Activated CD8-positive, alpha-beta memory T cell treated with anti-CD3 and anti-CD28 coated beads for 1 hour (primary cell): Measurements from ENCODE around the gene RELL2.

Experiments
- DNase-seq, 2 donors: peaks; one replicate each; pipeline ENCODE4 v3.0.0-alpha.2; 2020; ENCODE audit warnings: low read depth in 1 of 2; ENCODE audit errors: extremely low read depth in 1 of 2

Gene RELL2

DNA sequence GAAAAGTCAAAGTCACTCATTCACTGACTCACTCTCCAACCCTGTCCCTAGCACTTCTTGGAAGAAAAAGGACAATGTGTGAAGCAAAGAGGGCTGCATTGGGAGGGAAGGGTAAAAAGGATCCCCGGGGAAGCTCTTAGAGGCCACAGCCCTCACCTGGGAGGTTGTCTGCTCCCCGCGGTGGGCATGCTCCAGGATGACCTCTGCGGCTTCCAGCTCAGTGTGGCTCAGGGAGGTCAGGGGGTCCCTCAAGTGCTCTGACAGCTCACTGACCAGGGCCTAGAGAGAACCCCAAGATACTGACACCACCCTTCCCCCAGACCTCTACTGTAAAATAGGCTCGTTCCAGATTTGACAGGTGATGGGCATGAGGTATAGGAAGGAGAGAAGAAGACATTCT, 10.4 kb downstream of the RELL2 start:
- DNase-seq = no peak

DNA sequence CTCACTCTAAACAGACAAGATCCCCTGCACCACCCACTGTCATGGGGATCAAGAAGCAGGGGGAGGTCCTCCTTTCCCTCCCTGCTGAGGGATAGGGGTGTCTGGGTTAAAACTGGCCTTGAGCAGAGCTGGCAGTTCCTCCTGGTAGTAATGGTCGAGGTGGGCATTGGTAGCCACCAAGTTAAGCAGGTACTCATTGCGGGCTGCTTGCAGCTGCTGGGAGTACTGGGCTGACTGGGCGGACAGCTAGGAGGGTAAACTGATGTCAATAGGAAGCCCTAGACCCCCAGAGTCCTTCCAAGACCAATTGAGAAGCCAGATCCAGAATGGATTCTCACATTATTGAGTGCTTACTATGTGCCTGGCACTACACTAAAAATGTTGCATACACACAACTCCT, 11.1 kb downstream of the RELL2 start:
- no peak for DNase-seq

GRCh38 chr5:141649056-141649688, 12.4 kb downstream of the RELL2 start:
- no peak for DNase-seq

DNA sequence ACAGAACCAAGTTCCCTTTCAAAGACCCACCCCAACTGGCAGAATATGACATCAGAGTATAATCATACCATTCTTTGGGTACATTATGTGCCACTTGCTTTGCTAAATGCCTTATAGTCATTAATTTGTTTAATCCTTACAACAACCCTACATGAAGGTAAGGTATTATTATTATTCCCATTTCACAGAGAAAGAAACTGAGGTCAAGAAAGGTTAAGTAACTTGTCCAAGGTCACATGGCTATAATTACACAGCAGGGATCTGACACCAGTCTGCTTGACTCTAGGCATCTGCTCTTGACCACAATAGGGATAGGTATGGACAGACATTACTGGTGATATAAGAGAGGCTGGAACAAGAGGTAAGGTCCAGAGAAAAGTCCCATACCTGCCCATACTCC, 13.2 kb downstream of the RELL2 start:
- no peak for DNase-seq

GRCh38 chr5:141650851-141651727, 14.3 kb downstream of the RELL2 start, which contains the start of gene FCHSD1:
TSS of gene FCHSD1 (minus strand) at chr5:141651418. CDS start at chr5:141651368, 50 bp downstream.
- peak in 1 of 2 donors; percentile 72 for DNase-seq

DNA sequence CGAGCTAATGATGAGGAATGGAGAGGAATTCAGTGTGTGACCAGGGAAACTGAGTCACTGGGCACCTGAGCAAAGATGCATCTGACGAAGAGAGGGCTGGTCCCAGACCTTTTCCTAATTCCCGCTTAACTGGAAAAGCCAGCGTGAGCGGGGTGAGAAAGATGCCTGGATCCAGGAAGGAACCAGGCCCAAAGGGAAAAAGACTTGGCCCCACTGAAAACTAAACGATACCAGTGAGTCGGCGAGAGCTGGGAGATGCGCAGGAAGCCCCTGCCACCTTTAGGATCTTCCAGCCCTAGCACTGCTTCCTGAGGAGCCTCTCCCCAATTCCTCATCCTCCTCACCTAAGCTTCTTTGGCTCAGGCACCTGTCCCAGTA, 14.9 kb downstream of the RELL2 start:
- no peak for DNase-seq

- no peak for DNase-seq
Observed at GRCh38 chr5:141654298-141654697, 17.5 kb downstream of the RELL2 start.

DNA sequence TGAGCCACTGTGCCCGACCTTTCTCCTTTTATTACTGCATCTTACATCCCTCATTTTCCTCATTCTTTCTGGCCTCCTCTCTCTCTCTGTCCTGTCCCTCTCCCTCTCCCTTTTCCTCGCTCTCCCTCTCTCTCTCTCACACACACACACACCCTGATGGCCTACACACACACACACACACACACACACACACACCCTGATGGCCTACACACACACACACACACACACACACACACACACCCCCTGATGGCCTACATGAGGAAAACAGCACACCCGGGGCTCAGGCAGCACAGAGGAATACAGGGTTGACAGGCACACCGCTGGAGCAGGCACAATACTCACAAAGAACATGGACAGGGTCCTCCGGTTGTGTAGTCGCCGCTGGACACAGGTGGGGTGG, 18.2 kb downstream of the RELL2 start:
- DNase-seq = no peak

DNA sequence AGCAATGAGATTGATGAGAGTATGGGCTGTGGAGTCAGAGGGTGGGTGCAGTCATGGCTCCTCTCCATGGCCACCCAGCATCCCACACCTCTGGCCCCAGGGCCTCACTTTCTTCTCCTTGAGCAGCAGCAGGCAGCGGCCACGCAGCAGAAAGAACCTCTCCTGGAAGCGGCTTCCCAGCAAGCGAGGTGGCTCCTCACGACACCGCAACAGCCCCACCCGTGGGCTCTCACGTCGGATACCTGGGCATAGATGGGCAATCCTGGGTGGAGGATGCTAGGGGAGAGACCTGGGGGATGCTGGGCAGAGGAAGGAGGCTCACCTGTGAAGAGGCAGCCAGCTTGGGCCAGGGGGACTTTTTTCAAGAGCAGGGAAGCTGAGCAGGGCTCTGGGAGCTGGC, 19.6 kb downstream of the RELL2 start:
- DNase-seq = no peak

DNA sequence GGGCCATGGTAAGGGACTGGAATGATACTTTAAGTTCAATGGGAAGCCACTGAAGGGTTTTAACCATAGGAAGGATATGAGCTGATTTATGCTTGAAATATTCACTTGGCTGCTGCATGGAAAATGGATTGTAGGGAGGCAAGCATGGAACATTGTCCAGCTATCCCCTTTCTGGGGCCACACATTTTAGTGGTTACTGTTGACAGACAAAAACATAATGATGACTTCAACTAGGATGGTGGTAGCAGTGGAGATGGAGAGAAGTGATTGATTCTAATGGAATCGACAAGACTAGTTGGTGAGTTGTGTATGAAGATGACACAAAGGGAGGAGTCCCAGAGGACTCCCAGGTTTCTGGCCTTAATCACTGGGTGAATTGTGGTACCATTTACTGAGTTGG, 20.6 kb downstream of the RELL2 start:
- no peak for DNase-seq

DNA sequence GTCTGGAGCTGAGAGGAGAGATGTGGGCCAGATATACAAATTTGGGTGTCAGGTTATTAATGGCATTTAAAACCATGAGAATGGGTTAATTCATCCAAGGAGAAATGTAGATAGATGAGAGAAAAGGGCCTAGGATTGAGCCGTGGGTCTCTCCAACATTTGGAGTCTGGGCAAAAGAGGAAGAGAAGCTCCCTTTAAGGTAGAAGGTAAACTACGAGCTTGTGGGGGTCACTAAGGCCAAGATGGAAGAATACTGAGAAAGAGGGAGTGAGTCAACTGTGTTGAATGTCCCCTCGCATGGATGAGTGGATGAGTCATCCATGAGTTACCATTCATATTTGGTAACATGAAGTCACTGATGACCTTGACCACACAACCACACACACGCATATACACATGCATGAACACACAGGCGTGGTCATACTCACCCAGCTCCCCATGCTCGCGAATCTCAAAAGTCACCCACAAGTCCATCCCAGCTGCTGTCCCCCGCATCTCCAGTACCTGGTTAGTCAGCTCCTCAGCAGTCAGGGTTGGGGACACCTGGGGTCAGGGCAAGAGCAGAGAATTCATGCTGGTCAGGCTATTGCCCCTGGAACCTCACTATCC, 21.2 kb downstream of the RELL2 start:
- DNase-seq = no peak

GRCh38 chr5:141662028-141662427, 25.2 kb downstream of the RELL2 start:
- DNase-seq = no peak

- no peak for DNase-seq
Observed at GRCh38 chr5:141663506-141663905, 26.7 kb downstream of the RELL2 start.

- DNase-seq = peak; percentile 38 to 56
Observed at GRCh38 chr5:141664733-141665461, 28.1 kb downstream of the RELL2 start.

DNA sequence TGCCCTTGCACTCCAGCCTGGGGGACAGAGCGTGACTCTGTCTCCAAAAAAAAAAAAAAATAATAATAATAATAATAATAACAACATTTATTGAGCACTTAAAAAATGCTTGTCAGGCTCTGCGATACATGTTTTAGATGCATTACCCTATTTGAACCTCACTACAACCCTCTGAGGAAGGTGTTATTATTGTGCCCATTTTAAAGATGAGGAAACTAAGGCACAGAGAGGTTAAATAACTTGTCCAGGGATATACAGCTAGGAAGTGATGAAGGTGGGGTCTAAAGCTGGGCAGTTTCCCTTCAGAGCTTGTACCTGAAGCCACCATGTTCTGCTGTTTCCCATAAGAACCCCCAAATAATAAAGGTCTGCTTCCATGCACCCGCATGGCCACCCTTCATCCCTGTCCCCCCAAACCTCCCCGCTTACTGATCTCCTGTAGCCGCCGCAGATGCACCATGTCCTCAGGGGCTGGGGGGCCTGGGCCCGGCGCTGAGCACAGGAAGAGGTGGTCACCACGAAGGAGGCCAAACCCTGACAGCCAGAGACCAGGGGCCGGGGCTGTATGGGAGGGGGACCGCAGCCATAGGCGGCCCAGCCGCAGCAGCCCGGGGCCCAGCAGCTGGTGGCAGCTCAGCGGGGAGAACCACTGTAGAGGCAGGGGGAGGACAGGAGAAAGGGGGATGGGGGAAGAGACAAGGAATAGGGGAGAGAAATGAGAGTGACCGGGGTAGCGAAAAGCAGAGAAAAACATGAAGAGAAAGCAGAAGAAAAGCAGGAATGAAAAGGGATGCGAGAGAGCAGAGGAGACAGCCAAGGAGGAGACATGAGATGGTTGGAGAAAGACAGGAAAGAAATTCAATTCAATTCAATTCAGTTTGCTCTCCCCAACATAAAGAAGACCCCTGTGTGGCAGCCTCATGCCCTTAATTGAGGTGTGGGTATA, 29.5 kb downstream of the RELL2 start:
- no peak for DNase-seq

DNA sequence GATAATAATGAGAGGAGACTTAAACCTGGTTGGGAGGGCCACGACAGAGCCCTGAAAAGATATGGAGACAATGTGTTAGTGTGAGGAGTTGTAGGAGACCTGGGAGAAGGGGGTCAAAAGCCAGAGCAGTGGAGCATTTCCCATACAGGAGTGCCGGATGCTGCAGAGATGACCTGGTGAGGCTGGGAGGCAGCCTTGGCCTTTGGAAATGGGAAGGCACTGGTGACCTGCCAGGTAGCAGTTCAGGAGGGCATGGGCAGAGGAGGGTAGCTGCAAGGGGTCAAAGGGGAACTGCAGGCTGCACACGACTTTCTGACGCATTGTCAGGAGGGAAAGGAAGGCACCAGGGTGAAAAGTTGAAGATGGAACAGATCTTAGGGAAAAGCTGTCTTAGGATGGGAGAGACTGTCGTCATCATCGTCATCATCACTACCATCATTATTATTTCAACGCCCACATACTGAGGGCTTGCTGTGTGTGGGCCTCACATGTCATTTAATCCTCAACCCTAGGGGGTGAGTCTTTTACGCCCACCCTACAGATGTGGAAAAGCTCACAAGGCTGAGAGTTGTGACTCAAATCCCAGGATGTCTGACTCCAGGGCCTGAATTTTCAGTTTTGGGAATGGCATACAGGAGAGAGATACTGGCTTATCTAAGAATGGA, 31.9 kb downstream of the RELL2 start:
- no peak for DNase-seq

- no peak for DNase-seq
Observed at GRCh38 chr5:141669520-141669919, 32.7 kb downstream of the RELL2 start.

DNA sequence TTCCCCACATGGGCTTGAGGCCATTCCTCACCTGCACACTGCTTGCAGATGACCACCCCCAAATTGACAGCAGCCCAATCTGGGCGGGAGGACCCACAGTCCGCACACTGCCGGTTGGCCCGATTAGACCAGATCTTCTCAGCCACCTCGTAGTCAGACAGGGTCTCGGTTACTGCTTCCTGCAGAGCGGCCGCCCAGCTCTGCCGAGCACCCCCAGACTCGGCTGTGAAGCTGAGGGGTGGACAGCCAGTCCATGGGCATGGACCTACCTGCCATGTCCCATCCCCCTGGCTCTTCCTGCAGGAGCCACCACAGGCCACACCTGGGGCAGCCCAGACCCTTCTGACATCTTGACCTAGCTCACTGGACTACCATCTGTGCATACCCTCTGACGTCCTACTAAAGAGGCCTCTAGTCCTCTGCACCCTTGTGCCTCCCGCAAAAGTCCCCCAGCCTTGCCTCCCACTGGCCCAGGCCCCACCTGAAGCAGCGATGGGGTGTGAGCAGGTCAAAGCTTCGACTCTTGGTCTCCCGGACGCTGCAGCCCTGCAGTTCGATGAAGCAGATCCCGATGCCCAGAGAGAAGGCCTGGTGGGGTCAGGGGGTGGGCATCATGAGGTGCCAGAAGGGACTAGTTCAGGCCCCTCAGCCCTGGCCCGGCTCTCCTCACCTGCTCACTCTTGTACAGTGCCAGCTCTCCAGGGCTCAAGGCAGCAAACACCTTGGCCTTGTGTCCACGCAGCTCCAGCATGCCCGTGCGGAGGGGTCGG, 35.5 kb downstream of the RELL2 start:
- DNase-seq = no peak
